H9 (cell line): ENCODE measurements around the gene IL10. TPM values are rescaled to one million over a fixed set of nuclear protein-coding genes. Genes with fewer than 3 reads are reported as not detected.

Experiments
- DNase-seq: peaks from one replicate; pipeline ENCODE4 v3.0.0-alpha.2; 2017
- H2AFZ ChIP-seq: one replicate; pipeline ENCODE4 v1.6.1; 2013; ENCODE audit warnings: mild to moderate bottlenecking, low read length, control low read depth, moderate library complexity
- H2AK5ac ChIP-seq: 2 replicates; pipeline ENCODE4 v1.6.1; 2013; ENCODE audit warnings: low read length, control low read depth, mixed read lengths; ENCODE audit not compliant: insufficient read length
- H2BK120ac ChIP-seq: one replicate; pipeline ENCODE4 v1.6.1; 2013; ENCODE audit warnings: low read depth, mild to moderate bottlenecking, low read length, control low read depth, inconsistent platforms; ENCODE audit not compliant: poor library complexity, severe bottlenecking
- H2BK12ac ChIP-seq: 2 replicates; pipeline ENCODE4 v1.6.1; 2013; ENCODE audit warnings: low read length, control low read depth, mixed read lengths, low read depth; ENCODE audit not compliant: insufficient read length
- H2BK15ac ChIP-seq: 2 replicates; pipeline ENCODE4 v1.6.1; 2013; ENCODE audit warnings: low read depth, low read length, control low read depth
- H2BK20ac ChIP-seq: one replicate; pipeline ENCODE4 v1.6.1; 2013; ENCODE audit warnings: low read depth, mild to moderate bottlenecking, low read length, control low read depth, inconsistent platforms; ENCODE audit not compliant: poor library complexity, severe bottlenecking
- H2BK5ac ChIP-seq: 2 replicates; pipeline ENCODE4 v1.6.1; 2013; ENCODE audit warnings: low read length, control low read depth, mixed read lengths; ENCODE audit not compliant: insufficient read length
- H3K14ac ChIP-seq: 2 replicates; pipeline ENCODE4 v1.6.1; 2013; ENCODE audit warnings: low read length, control low read depth; ENCODE audit not compliant: insufficient read depth
- H3K18ac ChIP-seq: 2 replicates; pipeline ENCODE4 v1.6.1; 2013; ENCODE audit warnings: low read depth, mild to moderate bottlenecking, mixed read lengths, low read length, control low read depth; ENCODE audit not compliant: insufficient read length
- H3K23ac ChIP-seq: 2 replicates; pipeline ENCODE4 v1.6.1; 2013; ENCODE audit warnings: low read length, control low read depth, mixed read lengths, low read depth; ENCODE audit not compliant: insufficient read length
- H3K23me2 ChIP-seq: 2 replicates; pipeline ENCODE4 v1.6.1; 2013; ENCODE audit warnings: low read depth, mild to moderate bottlenecking, mixed read lengths, low read length, control low read depth; ENCODE audit not compliant: insufficient read length, poor library complexity, severe bottlenecking
- H3K27ac ChIP-seq: 2 replicates; pipeline ENCODE4 v1.5.1; 2013; ENCODE audit warnings: low read length, control low read depth, mixed read lengths, low read depth; ENCODE audit not compliant: insufficient read length
- H3K27me3 ChIP-seq: 2 replicates; pipeline ENCODE4 v1.6.1; 2013; ENCODE audit warnings: low read length, control low read depth, inconsistent platforms; ENCODE audit not compliant: insufficient read depth
- H3K4ac ChIP-seq: 2 replicates; pipeline ENCODE4 v1.6.1; 2013; ENCODE audit warnings: low read depth, mild to moderate bottlenecking, control low read depth, inconsistent platforms, low read length, moderate library complexity
- H3K4me1 ChIP-seq: 2 replicates; pipeline ENCODE4 v1.6.1; 2013; ENCODE audit warnings: low read length, control low read depth, inconsistent platforms; ENCODE audit not compliant: insufficient read depth
- H3K4me2 ChIP-seq: 2 replicates; pipeline ENCODE4 v1.6.1; 2013; ENCODE audit warnings: low read length, control low read depth, mixed read lengths; ENCODE audit not compliant: insufficient read length, insufficient read depth
- H3K56ac ChIP-seq: 2 replicates; pipeline ENCODE4 v1.6.1; 2013; ENCODE audit warnings: low read depth, mild to moderate bottlenecking, mixed read lengths, low read length, control low read depth; ENCODE audit not compliant: insufficient read length
- H3K79me1 ChIP-seq: 2 replicates; pipeline ENCODE4 v1.6.1; 2013; ENCODE audit warnings: low read depth, mild to moderate bottlenecking, moderate library complexity, low read length, control low read depth, inconsistent platforms; ENCODE audit not compliant: insufficient read depth, poor library complexity, severe bottlenecking
- H3K79me2 ChIP-seq: 2 replicates; pipeline ENCODE4 v1.6.1; 2013; ENCODE audit warnings: low read length, control low read depth, inconsistent platforms; ENCODE audit not compliant: insufficient read depth
- H3K9ac ChIP-seq: 2 replicates; pipeline ENCODE4 v1.6.1; 2013; ENCODE audit warnings: low read length, control low read depth, mixed read lengths; ENCODE audit not compliant: insufficient read length; ENCODE audit errors: extremely low read depth
- H3K9me3 ChIP-seq: one replicate; pipeline ENCODE4 v1.6.1; 2013; ENCODE audit warnings: low read depth, low read length, inconsistent platforms; ENCODE audit not compliant: control insufficient read depth
- H3T11ph ChIP-seq: one replicate; pipeline ENCODE4 v1.6.1; 2013; ENCODE audit warnings: mild to moderate bottlenecking, low read length, control low read depth, inconsistent platforms
- H4K20me1 ChIP-seq: one replicate; pipeline ENCODE4 v1.6.1; 2013; ENCODE audit not compliant: control insufficient read depth, insufficient read length, insufficient read depth
- H4K5ac ChIP-seq: 2 replicates; pipeline ENCODE4 v1.6.1; 2013; ENCODE audit warnings: low read depth, mild to moderate bottlenecking, mixed read lengths, low read length, control low read depth; ENCODE audit not compliant: insufficient read length
- H4K8ac ChIP-seq: replicated peaks from 2 replicates; pipeline ENCODE4 v1.6.1; 2013; ENCODE audit warnings: low read length, control low read depth, mixed read lengths, low read depth; ENCODE audit not compliant: insufficient read length
- H4K91ac ChIP-seq: 2 replicates; pipeline ENCODE4 v1.6.1; 2013; ENCODE audit warnings: low read depth, mild to moderate bottlenecking, moderate library complexity, mixed read lengths, low read length, control low read depth; ENCODE audit not compliant: insufficient read length
- H3K27ac Mint-ChIP-seq, 3 experiments: 2 replicates in 2 of 3; 3 replicates in 1 of 3; pipeline ENCODE4 v1.8.0; 2020 to 2021; ENCODE audit warnings: mixed read lengths in 3 of 3, mild to moderate bottlenecking in 1 of 3, moderate library complexity in 1 of 3
- H3K27me3 Mint-ChIP-seq: 2 replicates; pipeline ENCODE4 v1.8.0; 2021; ENCODE audit warnings: low read depth, mild to moderate bottlenecking, moderate library complexity, mixed read lengths
- H3K36me3 Mint-ChIP-seq, 3 experiments: 2 replicates in 2 of 3; 3 replicates in 1 of 3; pipeline ENCODE4 v1.8.0; 2020 to 2021; ENCODE audit warnings: low read depth in 3 of 3, mixed read lengths in 3 of 3; ENCODE audit not compliant: insufficient read depth in 1 of 3
- H3K4me1 Mint-ChIP-seq, 2 experiments: 2 replicates each; pipeline ENCODE4 v1.8.0; 2020; ENCODE audit warnings: mixed read lengths in 2 of 2
- H3K4me3 Mint-ChIP-seq, 2 experiments: 2 replicates in 1 of 2; 3 replicates in 1 of 2; pipeline ENCODE4 v1.8.0; 2020 to 2021; ENCODE audit warnings: mild to moderate bottlenecking in 2 of 2, mixed read lengths in 2 of 2, moderate library complexity in 1 of 2
- H3K9me3 Mint-ChIP-seq, 2 experiments: 2 replicates in 1 of 2; 3 replicates in 1 of 2; pipeline ENCODE4 v1.8.0; 2020; ENCODE audit warnings: mild to moderate bottlenecking in 2 of 2, mixed read lengths in 2 of 2, moderate library complexity in 1 of 2
- CTCF ChIP-seq: fragments of 200-600 bp; sonication (generic); conservative IDR thresholded peaks from 3 replicates; pipeline ENCODE4 v1.8.0; 2021; ENCODE audit warnings: antibody characterized with exemption, mild to moderate bottlenecking
- WGBS: extraction: QIAGEN DNeasy Blood & Tissue Kit; methylation state at CpG from one replicate; pipeline ENCODE4 v1.1.7; 2013; ENCODE audit warnings: missing lambda C conversion rate, low lambda C conversion rate, mixed read lengths; ENCODE audit not compliant: insufficient read length; ENCODE audit errors: extremely low coverage; 5-methylcytosine and 5-hydroxymethylcytosine counted together
- total RNA-seq: library from RNA; stranded (reverse); gene quantifications from 2 replicates; pipeline ENCODE4 v1.2.1, GENCODE V29; 2021

The IL10 gene
- total RNA-seq, 1 experiment from 2014 or later: not detected

DNA sequence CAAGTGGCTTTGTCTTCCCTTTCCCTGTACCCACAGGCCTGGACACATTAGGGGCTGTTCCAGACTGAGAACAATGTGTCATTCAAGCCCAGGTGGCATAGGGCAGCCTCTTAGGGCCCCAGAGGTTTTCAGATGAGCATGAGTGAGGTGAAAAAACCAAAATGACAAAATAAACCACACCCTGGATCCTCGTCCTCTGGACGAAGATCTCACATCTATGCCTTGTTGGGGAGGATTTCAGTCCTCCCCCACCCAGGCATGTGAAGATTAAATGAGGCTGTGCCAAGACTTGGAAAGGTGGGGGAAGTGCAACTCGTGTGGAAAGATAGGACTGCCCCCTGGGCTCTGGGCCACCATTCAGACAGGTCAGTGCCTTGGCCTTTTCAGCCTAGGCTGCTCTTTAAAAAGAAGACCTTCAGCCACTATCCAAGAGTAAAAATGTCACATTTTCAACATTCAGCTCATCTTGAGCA is 34.5 kb downstream of the IL10 start:
- Mint-ChIP-seq H3K4me3 (no peak overlapping the region), H3K4me1 (peaks cover 11 to 13% of the 10 kb centered on the region in 2 experiments), H3K27ac (peak overlapping the region in 1 of 3 experiments; percentile 61; a peak in 1 of 7 replicates), H3K36me3 (peaks cover 2 to 9% (median 4%) of the 10 kb centered on the region in 3 experiments; a peak in 5 of 7 replicates), H3K9me3 (no peaks in the 10 kb centered on the region), H3K27me3 (no peaks in the 10 kb centered on the region; the same call in 1 of the 2 replicates)
- Histone ChIP-seq H3K27me3 (no peaks in the 10 kb centered on the region), H3K56ac (no peak overlapping the region), H3K18ac (no peak overlapping the region), H3K23me2 (no peaks in the 10 kb centered on the region), H2BK5ac (no peak overlapping the region), H3K79me1 (no peaks in the 10 kb centered on the region), H4K20me1 (no peaks in the 10 kb centered on the region), H3K27ac (no peak overlapping the region), H3K23ac (no peak overlapping the region), H3K14ac (no peak overlapping the region), H4K91ac (no peak overlapping the region), H3T11ph (no peak overlapping the region), H2AK5ac (no peak overlapping the region), H3K4me2 (no peak overlapping the region), H3K9me3 (no peaks in the 10 kb centered on the region), H2BK20ac (no peak overlapping the region), H4K5ac (no peak overlapping the region), H4K8ac (no peak overlapping the region), H3K79me2 (no peaks in the 10 kb centered on the region), H2BK12ac (no peak overlapping the region), H2BK120ac (no peak overlapping the region), H2BK15ac (no peak overlapping the region), H2AFZ (no peak overlapping the region), H3K9ac (no peak overlapping the region), H3K4ac (no peak overlapping the region), H3K4me1 (peaks cover 2% of the 10 kb centered on the region; the same call in 1 of the 2 replicates)
- WGBS: no CpG with 5 or more reads among the region's 3 CpGs
- TF ChIP-seq CTCF: no peak
- DNase-seq: no peak
